SKM-1 (cell line): ENCODE data around the gene EPAS1.

Source experiments
- DNase-seq: peaks from one replicate; lab custom pipeline; 2025; ENCODE audit not compliant: unreplicated experiment; lab: John Stamatoyannopoulos, UW

EPAS1 gene

GRCh38 chr2:46362667-46363012, 65.4 kb downstream of the EPAS1 start:
- DNase-seq: no peak

- DNase-seq: no peak
Observed at GRCh38 chr2:46363535-46364170, 66.4 kb downstream of the EPAS1 start.

GRCh38 chr2:46364797-46365457, 67.7 kb downstream of the EPAS1 start:
- DNase-seq: peak; percentile 76

- DNase-seq: no peak
Observed at GRCh38 chr2:46365913-46366667, 68.9 kb downstream of the EPAS1 start.

- DNase-seq: no peak
Observed at GRCh38 chr2:46366668-46367052, 69.5 kb downstream of the EPAS1 start.

GRCh38 chr2:46367286-46367685, 70.1 kb downstream of the EPAS1 start:
- no peak for DNase-seq

GRCh38 chr2:46368401-46368800, 71.2 kb downstream of the EPAS1 start:
- DNase-seq: peak; percentile 46

- DNase-seq: no peak
Observed at GRCh38 chr2:46369783-46370182, 72.6 kb downstream of the EPAS1 start.

GRCh38 chr2:46371854-46372253, 74.6 kb downstream of the EPAS1 start:
- DNase-seq: no peak

GRCh38 chr2:46372475-46372874, 75.3 kb downstream of the EPAS1 start:
- no peak for DNase-seq

- DNase-seq: no peak
Observed at GRCh38 chr2:46373238-46373637, 76.0 kb downstream of the EPAS1 start.

GRCh38 chr2:46375566-46376125, 78.4 kb downstream of the EPAS1 start:
- DNase-seq: no peak

GRCh38 chr2:46376586-46376985, 79.4 kb downstream of the EPAS1 start:
- DNase-seq: no peak

GRCh38 chr2:46377101-46377581, 79.9 kb downstream of the EPAS1 start:
- DNase-seq: no peak

- DNase-seq: no peak
Observed at GRCh38 chr2:46377666-46378560, 80.7 kb downstream of the EPAS1 start.

GRCh38 chr2:46378616-46379015, 81.4 kb downstream of the EPAS1 start:
- no peak for DNase-seq

- no peak for DNase-seq
Observed at GRCh38 chr2:46379213-46380037, 82.2 kb downstream of the EPAS1 start.

- no peak for DNase-seq
Observed at GRCh38 chr2:46380038-46380940, 83.1 kb downstream of the EPAS1 start.

- DNase-seq: no peak
Observed at GRCh38 chr2:46381263-46381849, 84.1 kb downstream of the EPAS1 start.
